ENCODE results near the gene AMFR. TPM values are rescaled to one million over a fixed set of nuclear protein-coding genes. Genes with fewer than 3 reads are reported as not detected.
A peak's percentile ranks its signal among the peaks of the same experiment; 100 is the strongest.

Gene AMFR
- total RNA-seq, 4 donors from 2014 or later: 110 to 130 (median 126) TPM

GRCh38 chr16:56353054-56353921 lies 72.1 kb downstream of the AMFR start:
- H3K4me1 ChIP-seq: peaks cover 17% of the 10 kb centered on the region
- 85% methylated on average over 8 of the region's 15 CpGs for WGBS
- no peaks in the 10 kb centered on the region for H3K9me3 ChIP-seq
- H3K36me3 ChIP-seq: no peaks in the 10 kb centered on the region
- H3K27me3 ChIP-seq: no peaks in the 10 kb centered on the region
- peak; percentile 52 to 69 for DNase-seq (ENCODE audit: low spot score in 2 of 2)
- TF ChIP-seq CTCF (IDR thresholded peaks at IDR 0.05) (no peak), POLR2A (IDR thresholded peaks at IDR 0.05) (no peak), POLR2AphosphoS5 (IDR thresholded peaks at IDR 0.05) (no peak), EP300 (IDR thresholded peaks at IDR 0.05) (no peak)
- no peak overlapping the region for H3K27ac ChIP-seq
- no peak overlapping the region for H3K4me3 ChIP-seq

- WGBS: 75% methylated on average over 4 of the region's 7 CpGs
- DNase-seq (ENCODE audit: low spot score in 2 of 2): peak; percentile 49 to 67
- no peak overlapping the region for H3K27ac ChIP-seq
- H3K9me3 ChIP-seq: no peaks in the 10 kb centered on the region
- H3K36me3 ChIP-seq: no peaks in the 10 kb centered on the region
- H3K4me3 ChIP-seq: no peak overlapping the region
- H3K4me1 ChIP-seq: peaks cover 17% of the 10 kb centered on the region
- TF ChIP-seq EP300 (IDR thresholded peaks at IDR 0.05) (no peak), POLR2AphosphoS5 (IDR thresholded peaks at IDR 0.05) (no peak), CTCF (IDR thresholded peaks at IDR 0.05) (no peak), POLR2A (IDR thresholded peaks at IDR 0.05) (no peak)
- no peaks in the 10 kb centered on the region for H3K27me3 ChIP-seq
These were observed 72.8 kb downstream of the AMFR start for GRCh38 chr16:56352351-56353053.

- Histone ChIP-seq H3K27ac (no peak overlapping the region), H3K4me1 (peaks cover 17% of the 10 kb centered on the region), H3K36me3 (no peaks in the 10 kb centered on the region), H3K27me3 (no peaks in the 10 kb centered on the region), H3K9me3 (no peaks in the 10 kb centered on the region), H3K4me3 (no peak overlapping the region)
- 98% methylated on average over 6 of the region's 6 CpGs for WGBS
- DNase-seq (ENCODE audit: low spot score in 2 of 2): peak in 1 of 2 donors; percentile 50
- TF ChIP-seq CTCF (IDR thresholded peaks at IDR 0.05) (no peak), POLR2A (IDR thresholded peaks at IDR 0.05) (no peak), POLR2AphosphoS5 (IDR thresholded peaks at IDR 0.05) (no peak), EP300 (IDR thresholded peaks at IDR 0.05) (no peak)
These were observed 73.9 kb downstream of the AMFR start for GRCh38 chr16:56351481-56351880.

GRCh38 chr16:56350491-56351405 lies 74.6 kb downstream of the AMFR start:
- WGBS: 66% methylated on average over 18 of the region's 22 CpGs
- no peak for TF ChIP-seq POLR2A (IDR thresholded peaks at IDR 0.05)
- TF ChIP-seq POLR2AphosphoS5 (IDR thresholded peaks at IDR 0.05): no peak
- no peak for TF ChIP-seq CTCF (IDR thresholded peaks at IDR 0.05)
- TF ChIP-seq EP300 (IDR thresholded peaks at IDR 0.05): no peak
- Histone ChIP-seq H3K9me3 (no peaks in the 10 kb centered on the region), H3K4me3 (no peak overlapping the region), H3K4me1 (peaks cover 11% of the 10 kb centered on the region), H3K27ac (no peak overlapping the region), H3K36me3 (no peaks in the 10 kb centered on the region), H3K27me3 (no peaks in the 10 kb centered on the region)
- DNase-seq (ENCODE audit: low spot score in 2 of 2): peak in 1 of 2 donors; percentile 58

All from suprapubic skin (tissue), 4 donors.